ENCODE results near the gene DHRSX. TPM values are rescaled to one million over a fixed set of nuclear protein-coding genes. Genes with fewer than 3 reads are reported as not detected.

DHRSX gene
- total and polyA plus RNA-seq, 2 of the 8 experiments (the other 6 are each of a cell fraction or from before 2014, with no cell fraction given): 35.1 to 43.4 TPM

GRCh38 chrX:2499507-2499906 is 1.3 kb downstream of the DHRSX start:
- H4K20me1 ChIP-seq (replicated peaks in 1 of 2; ENCODE audit: control insufficient read depth in 1 of 2, insufficient read depth in 2 of 2, low read length in 2 of 2): peaks cover 2 to 5% of the 10 kb centered on the region in 2 experiments
- peak overlapping the region; percentile 44; the same call in 1 of the 2 replicates for H2BK5ac ChIP-seq (ENCODE audit: low read depth, low read length)
- no peak overlapping the region for H2BK12ac ChIP-seq (ENCODE audit: low read depth, low read length)
- peaks cover 0 to 20% (median 0%) of the 10 kb centered on the region in 4 experiments; a peak in 2 of 8 replicates for H3K36me3 ChIP-seq (ENCODE audit: control insufficient read depth in 2 of 4, insufficient read depth in 4 of 4, low read length in 3 of 4)
- ChIA-PET POLR2A (ENCODE audit: partially characterized antibody) (no interaction called here), CTCF (ENCODE audit: partially characterized antibody) (no interaction called here)
- peaks cover 6% of the 10 kb centered on the region for H3K79me1 ChIP-seq (ENCODE audit: low read depth, low read length)
- H3K4ac ChIP-seq (replicated peaks; ENCODE audit: insufficient read length, low read depth, low read length): no peak overlapping the region
- H3K23me2 ChIP-seq (ENCODE audit: low read depth, low read length): peaks cover 4% of the 10 kb centered on the region; the same call in 1 of the 2 replicates
- 86% methylated on average over 8 of the region's 8 CpGs; no CpG with 5 or more reads in 1 of the 2 experiments for WGBS, 2 experiments (ENCODE audit: extremely low coverage in 1 of 2, insufficient coverage in 1 of 2, insufficient read length in 1 of 2, insufficient replicate concordance in 2 of 2, low coverage in 1 of 2, low lambda C conversion rate in 2 of 2, missing lambda C conversion rate in 1 of 2)
- no peak overlapping the region for H4K91ac ChIP-seq (replicated peaks; ENCODE audit: insufficient read length, low read length)
- FAIRE-seq: no peak
- no peak overlapping the region for H4K5ac ChIP-seq (ENCODE audit: insufficient read length, low read depth, low read length)
- no peak overlapping the region for H2BK15ac ChIP-seq (ENCODE audit: low read length)
- no peak overlapping the region for H4K8ac ChIP-seq (ENCODE audit: extremely low read depth, insufficient read depth, low read length)
- H2AK5ac ChIP-seq (ENCODE audit: low read depth, low read length): no peak overlapping the region; the same call in 1 of the 2 replicates
- H3K9me3 ChIP-seq (ENCODE audit: insufficient read depth in 2 of 2, low read depth in 1 of 2, low read length in 1 of 2): no peaks in the 10 kb centered on the region
- H2BK20ac ChIP-seq (ENCODE audit: low read length): no peak overlapping the region
- no peak overlapping the region for H2BK120ac ChIP-seq (replicated peaks; ENCODE audit: low read depth, low read length)
- H3K4me2 ChIP-seq (ENCODE audit: insufficient read depth in 1 of 2, low read depth in 2 of 2, low read length in 2 of 2): peak overlapping the region; percentile 53 to 77
- H3K27me3 ChIP-seq (replicated peaks in 1 of 4; ENCODE audit: control insufficient read depth in 3 of 4, extremely low read depth in 1 of 4, insufficient read depth in 3 of 4, low read length in 3 of 4): no peaks in the 10 kb centered on the region
- H3K79me2 ChIP-seq (ENCODE audit: control insufficient read depth in 1 of 2, insufficient read depth in 2 of 2, low read length in 2 of 2): peaks cover 5 to 56% of the 10 kb centered on the region in 2 experiments; a peak in 3 of 4 replicates
- H3K9ac ChIP-seq (replicated peaks in 1 of 4; ENCODE audit: extremely low read depth in 1 of 4, low read depth in 3 of 4, low read length in 3 of 4): 0 out of 7 replicates have a peak overlapping the region, but pooled peaks of 1 of the 4 experiments have one; percentile 19
- no peak overlapping the region for H3K14ac ChIP-seq (ENCODE audit: insufficient read length)
- H3K18ac ChIP-seq (ENCODE audit: extremely low read depth, low read length): no peak overlapping the region; the same call in 1 of the 2 replicates
- H2AFZ ChIP-seq (ENCODE audit: low read length): no peak overlapping the region
- H3K4me1 ChIP-seq (replicated peaks in 1 of 4; ENCODE audit: control insufficient read depth in 3 of 4, insufficient read depth in 4 of 4, low read length in 3 of 4): peaks cover 0 to 17% (median 9%) of the 10 kb centered on the region in 4 experiments; a peak in 5 of 7 replicates
- peak overlapping the region; percentile 71 to 96 (median 80) for H3K4me3 ChIP-seq (ENCODE audit: extremely low read depth in 1 of 4, insufficient read depth in 2 of 4, low read depth in 3 of 4, low read length in 4 of 4)
- DNase-seq (ENCODE audit: low read depth in 1 of 2, low spot score in 2 of 2): no peak
- H3K27ac ChIP-seq (ENCODE audit: low read depth, low read length): no peak overlapping the region; the same call in 1 of the 2 replicates
- H3K23ac ChIP-seq (ENCODE audit: insufficient read length): no peak overlapping the region
- no peak overlapping the region for H3K56ac ChIP-seq (replicated peaks; ENCODE audit: insufficient read length, low read depth, low read length)
